Islet of Langerhans (tissue), 1 donor: ENCODE measurements around the gene C11orf16.
"Not testable (repeated sequence)": the region's sequence is repeated elsewhere in the genome, so short reads cannot be mapped to it uniquely, and the experiment has no call there.

ENCODE experiments used
- FAIRE-seq: peaks from one replicate; lab custom pipeline; 2011; peaks lifted over from hg19 to GRCh38; lab: Jason Lieb, UNC

C11orf16 gene

GRCh38 chr11:8935789-8936188, 3.0 kb upstream of the C11orf16 start:
- FAIRE-seq = not testable (repeated sequence)

GRCh38 chr11:8934742-8935488, 2.2 kb upstream of the C11orf16 start:
- no peak for FAIRE-seq

GRCh38 chr11:8933931-8934330, 1.2 kb upstream of the C11orf16 start:
- FAIRE-seq = no peak

GRCh38 chr11:8930456-8931175, 2.1 kb downstream of the C11orf16 start:
- FAIRE-seq = no peak

DNA sequence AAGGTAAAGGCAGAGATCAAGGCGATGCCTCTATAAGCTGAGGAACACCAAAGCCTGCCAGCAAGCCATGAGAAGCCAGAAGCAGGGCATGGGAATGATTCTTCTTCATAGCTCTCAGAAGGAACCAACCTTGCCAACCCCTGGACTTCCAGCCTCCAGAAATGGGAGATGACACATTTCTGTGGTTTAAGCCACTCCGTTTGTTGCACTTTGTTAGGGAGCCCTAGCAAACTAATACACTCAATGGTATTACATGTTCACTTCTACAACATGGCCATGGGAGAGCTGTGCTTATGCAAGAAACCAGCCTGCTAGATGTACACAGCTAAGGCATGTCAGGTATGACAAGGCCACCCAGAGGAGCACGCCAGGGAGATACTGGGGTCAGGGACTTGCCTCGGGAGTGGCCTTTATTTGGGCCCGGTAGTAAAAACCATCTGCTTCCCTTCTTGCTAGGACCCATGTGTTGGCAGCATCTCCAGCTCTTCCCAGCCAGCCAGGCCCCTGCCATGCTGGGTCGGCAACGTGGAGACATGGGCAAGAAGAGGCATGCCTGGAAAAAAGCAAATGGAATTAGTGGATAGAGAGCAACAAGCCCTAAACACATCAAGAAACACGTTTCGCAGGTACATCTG, 3.6 kb downstream of the C11orf16 start:
- no peak for FAIRE-seq

DNA sequence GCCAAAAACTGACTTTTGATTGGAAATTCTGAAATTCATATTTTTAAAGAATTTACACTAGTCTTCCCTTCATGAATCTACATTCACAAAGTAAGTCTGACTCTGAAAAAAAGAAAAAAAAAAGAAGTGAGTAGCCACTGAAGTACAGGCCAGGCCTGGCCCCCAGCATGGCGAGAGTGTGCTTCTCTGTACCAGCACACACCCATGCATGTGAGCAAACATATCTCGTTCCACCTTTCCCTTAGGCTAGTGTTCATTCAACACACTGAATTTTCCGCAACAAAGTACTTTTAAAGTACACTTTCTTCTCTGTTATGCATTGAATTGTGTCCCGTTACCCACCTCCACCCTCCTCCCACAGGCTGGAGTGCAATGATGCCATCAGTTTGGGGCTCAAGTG, 4.5 kb downstream of the C11orf16 start:
- no peak for FAIRE-seq

DNA sequence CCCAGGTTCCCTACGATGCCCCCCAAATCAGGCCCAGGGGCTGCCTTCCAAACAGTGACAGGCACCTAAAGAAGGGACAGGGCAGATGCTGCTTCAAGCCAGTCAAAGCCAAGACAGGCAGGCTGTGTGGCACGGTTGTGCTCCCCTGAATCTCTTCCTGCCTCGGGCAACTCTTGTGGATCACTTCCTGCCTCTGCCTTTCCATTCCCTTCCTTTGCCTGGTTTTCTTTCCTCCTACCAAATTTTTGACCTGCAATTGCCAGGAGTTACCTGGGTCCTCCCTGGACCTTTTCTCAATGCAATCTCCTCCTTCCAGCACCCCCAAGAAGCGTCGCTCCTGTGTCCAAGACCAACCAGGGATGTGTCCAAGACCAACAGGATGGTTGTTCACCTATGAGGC, 5.5 kb downstream of the C11orf16 start:
- no peak for FAIRE-seq

DNA sequence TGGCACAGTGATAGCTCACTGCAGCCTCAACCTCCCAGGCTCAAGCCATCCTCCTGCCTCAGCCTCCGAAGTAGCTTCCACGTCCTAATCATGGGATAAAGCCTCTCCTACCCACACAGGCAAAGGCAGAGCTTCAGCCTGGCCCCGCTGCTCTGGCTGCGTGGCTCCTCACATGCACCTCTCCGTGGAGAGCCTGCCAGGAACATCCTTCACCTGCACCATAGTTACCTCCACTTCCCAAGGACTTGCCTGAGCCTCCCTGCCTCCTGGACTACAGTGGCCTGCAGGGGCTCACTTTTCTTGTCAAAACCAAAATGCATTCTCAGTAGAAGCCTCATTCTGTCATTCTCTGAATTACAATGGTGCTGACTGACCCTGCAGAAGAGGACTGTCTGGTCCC, 6.5 kb downstream of the C11orf16 start:
- no peak for FAIRE-seq

- no peak for FAIRE-seq
Measured at GRCh38 chr11:8925711-8926110, 7.0 kb downstream of the C11orf16 start.

DNA sequence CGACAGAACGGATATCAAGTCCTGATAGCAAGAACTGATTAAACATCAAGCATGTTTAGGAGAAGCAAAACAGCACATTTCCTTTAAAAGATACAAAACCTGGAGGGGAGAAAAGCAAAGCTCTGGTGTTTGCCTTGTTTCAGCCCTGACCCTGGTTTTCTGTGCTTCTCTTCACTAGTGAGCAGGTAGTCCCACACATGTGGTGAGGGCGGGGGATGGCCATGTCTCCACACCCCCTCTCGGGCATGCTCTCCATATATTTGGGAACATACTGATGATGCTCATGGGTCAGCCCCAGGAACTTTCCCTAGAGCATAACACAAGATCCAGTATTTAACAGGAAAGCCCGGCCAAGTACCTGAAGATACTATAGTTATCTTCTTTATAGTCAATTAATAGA, 10.1 kb downstream of the C11orf16 start:
- FAIRE-seq = no peak

GRCh38 chr11:8917157-8917825, 15.5 kb downstream of the C11orf16 start:
- FAIRE-seq = no peak

GRCh38 chr11:8914661-8915018, 18.1 kb downstream of the C11orf16 start:
- no peak for FAIRE-seq

DNA sequence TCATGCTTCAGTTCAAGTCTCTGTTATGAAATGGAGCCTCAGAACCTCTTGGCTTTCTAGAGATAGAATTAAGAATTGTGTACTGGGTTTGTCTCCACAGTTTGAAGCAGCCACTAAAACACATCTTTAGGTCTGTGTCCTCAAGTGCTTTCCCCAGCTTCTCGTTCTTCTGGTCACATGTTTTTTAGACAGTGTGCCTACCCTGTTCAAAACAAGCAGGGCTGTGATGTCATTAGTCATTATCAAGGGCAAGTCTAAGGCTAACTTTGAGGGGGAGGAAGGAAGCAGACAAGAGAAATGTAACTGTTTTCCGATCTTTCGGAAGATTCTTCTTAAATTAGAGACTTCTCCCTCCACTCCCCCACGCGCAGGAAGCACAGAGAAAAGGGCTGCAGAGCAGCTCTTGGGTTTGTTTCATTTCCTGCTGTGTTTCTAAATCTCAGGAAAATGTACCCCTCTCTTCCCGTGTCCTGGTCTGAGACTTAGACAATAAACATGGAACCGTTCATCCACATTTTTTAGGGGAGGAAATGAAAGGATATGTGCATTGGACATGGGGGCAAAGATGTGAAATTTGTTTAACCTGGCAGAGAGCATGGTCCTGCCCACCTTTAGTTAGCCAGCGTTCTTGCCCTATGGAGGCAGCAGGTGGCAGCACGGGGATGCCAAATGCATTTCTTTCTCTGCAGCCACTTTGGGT, 18.6 kb downstream of the C11orf16 start:
- no peak for FAIRE-seq

GRCh38 chr11:8911029-8911823, 21.5 kb downstream of the C11orf16 start, which contains the start of gene AKIP1:
TSS of gene AKIP1 (plus strand) at chr11:8911189. CDS start at chr11:8911450, 261 bp downstream.
- FAIRE-seq = no peak

GRCh38 chr11:8910649-8911026, 22.1 kb downstream of the C11orf16 start:
- FAIRE-seq = no peak

DNA sequence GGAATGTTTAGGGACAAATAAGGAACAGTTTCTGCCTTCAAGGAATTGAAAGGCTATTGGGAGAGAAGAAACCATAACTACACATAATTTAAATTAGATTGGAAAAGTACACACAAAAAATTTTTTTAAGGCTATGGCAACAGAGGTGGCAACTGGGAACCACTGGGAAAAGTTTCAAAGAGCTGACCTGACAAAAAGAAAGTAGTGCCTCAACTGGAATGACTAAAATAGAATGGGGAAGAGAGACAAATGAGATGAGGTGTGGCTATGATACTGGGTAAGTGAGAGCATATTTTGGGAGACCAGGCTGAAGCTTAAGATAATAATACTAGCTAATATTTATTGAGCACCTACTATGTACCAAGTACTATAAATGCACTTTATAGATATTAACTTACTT, 24.6 kb downstream of the C11orf16 start:
- no peak for FAIRE-seq

DNA sequence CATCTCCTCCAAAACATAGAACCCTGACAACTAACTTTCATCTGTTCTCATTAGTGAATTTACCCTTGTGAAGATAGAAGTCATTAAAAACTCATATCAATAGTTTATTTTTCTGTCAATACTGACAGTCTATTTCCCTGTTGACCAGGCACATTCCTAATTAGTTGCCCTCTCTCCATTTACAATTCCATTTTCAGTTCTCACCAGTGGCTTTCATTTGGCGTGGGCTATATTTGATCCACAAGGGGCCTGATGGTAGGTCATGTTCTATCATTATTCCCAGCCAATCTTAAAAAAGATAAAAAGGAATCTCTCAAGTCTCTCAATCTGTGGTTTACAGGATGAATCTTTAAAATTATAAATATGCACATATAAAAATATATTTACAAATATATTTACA, 25.6 kb downstream of the C11orf16 start:
- FAIRE-seq = no peak

- FAIRE-seq = peak; percentile 27
Measured at GRCh38 chr11:8905528-8906165, 27.1 kb downstream of the C11orf16 start.

DNA sequence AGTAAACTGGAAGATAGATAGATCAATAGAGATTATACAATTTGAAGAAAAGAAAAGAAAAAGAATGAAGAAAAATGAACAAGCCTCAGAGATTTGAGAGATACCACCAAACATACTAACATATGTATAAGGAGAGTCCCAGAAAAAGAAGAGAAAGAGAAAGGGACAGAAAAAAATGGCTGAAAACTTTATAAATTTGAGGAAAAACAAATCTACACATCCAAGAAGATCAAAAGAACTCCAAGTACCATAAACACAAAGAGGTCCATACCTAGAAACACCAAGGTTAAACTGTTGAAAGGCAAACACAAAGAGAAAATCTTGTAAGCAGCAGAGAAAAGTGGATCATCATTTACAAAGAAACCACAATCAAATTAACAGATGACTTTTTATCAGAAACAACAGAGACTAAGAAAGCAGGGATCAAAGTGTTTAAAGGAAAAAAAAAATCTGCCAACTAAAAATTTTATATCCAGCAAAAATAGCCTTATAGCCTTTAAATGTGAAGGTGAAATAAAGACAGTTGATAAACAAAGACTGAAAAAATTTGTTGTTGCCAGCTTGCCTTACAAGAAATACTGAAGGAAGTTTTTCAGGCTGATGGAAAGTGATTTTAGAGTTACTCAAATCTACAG, 33.5 kb downstream of the C11orf16 start:
- FAIRE-seq = no peak

DNA sequence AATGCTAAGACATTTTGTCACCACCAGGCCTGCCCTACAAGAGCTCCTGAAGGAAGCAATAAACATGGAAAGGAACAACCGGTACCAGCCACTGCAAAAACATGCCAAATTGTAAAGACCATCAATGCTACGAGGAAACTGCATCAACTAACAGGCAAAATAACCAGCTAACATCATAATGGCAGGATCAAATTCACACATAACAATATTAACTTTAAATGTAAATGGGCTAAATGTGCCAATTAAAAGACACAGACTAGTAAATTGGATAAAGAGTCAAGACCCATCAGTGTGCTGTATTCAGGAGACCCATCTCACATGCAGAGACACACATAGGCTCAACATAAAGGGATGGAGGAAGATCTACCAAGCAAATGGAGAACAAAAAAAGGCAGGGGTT, 41.6 kb downstream of the C11orf16 start:
- not testable (repeated sequence) for FAIRE-seq
